BE2C (cell line): ENCODE data around the gene PTPN11.
"Not testable (repeated sequence)": the region's sequence is repeated elsewhere in the genome, so short reads cannot be mapped to it uniquely, and the experiment has no call there.

Source experiments
- DNase-seq: peaks from one replicate; pipeline ENCODE4 v3.0.0-alpha.2; 2020
- H3K27me3 ChIP-seq: fragments of 250-450 bp; sonication (Bioruptor Pico); 2 replicates; pipeline ENCODE4 v1.5.1; 2020; ENCODE audit warnings: mild to moderate bottlenecking
- H3K36me3 ChIP-seq: fragments of 250-450 bp; sonication (Bioruptor Pico); 2 replicates; pipeline ENCODE4 v1.5.1; 2020; ENCODE audit warnings: mild to moderate bottlenecking
- H3K4me1 ChIP-seq: fragments of 250-450 bp; sonication (Bioruptor Pico); 2 replicates; pipeline ENCODE4 v1.5.1; 2020
- H3K4me3 ChIP-seq: 2 replicates; pipeline ENCODE4 v1.5.1; 2011; ENCODE audit warnings: low read depth, low read length
- H3K9me3 ChIP-seq: fragments of 250-450 bp; sonication (Bioruptor Pico); 2 replicates; pipeline ENCODE4 v1.5.1; 2020
- TF ChIP-seq, protein P1 (sequence below): IDR thresholded peaks from 2 replicates; pipeline ENCODE4 v1.5.1; 2012; ENCODE audit warnings: mild to moderate bottlenecking, low read depth, low read length

Gene PTPN11

DNA sequence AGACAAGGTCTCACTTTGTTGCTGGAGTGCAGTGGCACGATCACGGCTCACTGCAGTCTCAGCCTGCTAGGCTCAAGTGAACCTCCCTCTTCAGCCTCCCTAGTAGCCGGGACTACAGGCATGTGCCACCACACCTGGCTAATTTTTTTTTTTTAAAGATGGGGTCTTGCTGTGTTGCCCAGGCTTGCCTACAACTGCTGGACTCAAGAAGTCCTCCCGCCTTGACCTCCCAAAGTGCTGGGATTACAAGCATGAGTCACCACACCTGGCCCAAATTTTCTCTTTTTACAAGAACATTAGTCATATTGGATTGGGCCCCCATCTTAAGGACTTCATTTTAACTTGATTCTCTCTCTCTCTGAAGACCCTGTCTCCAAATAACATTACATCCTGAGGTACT lies 29.5 kb upstream of the PTPN11 start:
- Histone ChIP-seq H3K4me1 (peaks cover 5% of the 10 kb centered on the region; the same call in 1 of the 2 replicates), H3K27me3 (no peaks in the 10 kb centered on the region), H3K36me3 (no peaks in the 10 kb centered on the region), H3K9me3 (no peaks in the 10 kb centered on the region; the same call in 1 of the 2 replicates), H3K4me3 (no peak overlapping the region)
- no peak for DNase-seq
- TF ChIP-seq, protein P1, sequence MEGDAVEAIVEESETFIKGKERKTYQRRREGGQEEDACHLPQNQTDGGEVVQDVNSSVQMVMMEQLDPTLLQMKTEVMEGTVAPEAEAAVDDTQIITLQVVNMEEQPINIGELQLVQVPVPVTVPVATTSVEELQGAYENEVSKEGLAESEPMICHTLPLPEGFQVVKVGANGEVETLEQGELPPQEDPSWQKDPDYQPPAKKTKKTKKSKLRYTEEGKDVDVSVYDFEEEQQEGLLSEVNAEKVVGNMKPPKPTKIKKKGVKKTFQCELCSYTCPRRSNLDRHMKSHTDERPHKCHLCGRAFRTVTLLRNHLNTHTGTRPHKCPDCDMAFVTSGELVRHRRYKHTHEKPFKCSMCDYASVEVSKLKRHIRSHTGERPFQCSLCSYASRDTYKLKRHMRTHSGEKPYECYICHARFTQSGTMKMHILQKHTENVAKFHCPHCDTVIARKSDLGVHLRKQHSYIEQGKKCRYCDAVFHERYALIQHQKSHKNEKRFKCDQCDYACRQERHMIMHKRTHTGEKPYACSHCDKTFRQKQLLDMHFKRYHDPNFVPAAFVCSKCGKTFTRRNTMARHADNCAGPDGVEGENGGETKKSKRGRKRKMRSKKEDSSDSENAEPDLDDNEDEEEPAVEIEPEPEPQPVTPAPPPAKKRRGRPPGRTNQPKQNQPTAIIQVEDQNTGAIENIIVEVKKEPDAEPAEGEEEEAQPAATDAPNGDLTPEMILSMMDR: no peak

DNA sequence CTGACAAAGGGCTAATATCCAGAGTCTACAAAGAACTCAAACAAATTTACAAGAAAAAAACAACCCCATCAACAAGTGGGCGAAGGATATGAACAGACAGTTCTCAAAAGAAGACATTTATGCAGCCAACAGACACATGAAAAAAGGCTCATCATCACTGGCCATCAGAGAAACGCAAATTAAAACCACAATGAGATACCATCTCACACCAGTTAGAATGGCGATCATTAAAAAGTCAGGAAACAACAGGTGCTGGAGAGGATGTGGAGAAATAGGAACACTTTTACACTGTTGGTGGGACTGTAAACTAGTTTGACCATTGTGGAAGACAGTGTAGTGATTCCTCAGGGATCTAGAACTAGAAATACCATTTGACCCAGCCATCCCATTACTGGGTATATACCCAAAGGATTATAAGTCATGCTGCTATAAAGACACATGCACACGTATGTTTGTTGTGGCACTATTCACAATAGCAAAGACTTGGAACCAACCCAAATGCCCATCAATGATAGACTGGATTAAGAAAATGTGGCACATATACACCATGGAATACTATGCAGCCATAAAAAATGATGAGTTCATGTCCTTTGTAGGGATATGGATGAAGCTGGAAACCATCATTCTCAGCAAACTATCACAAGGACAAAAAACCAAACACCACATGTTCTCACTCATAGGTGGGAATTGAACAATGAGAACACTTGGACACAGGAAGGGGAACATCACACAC lies 28.7 kb upstream of the PTPN11 start:
- H3K9me3 ChIP-seq, H3K4me1 ChIP-seq, H3K27me3 ChIP-seq, DNase-seq, H3K4me3 ChIP-seq, H3K36me3 ChIP-seq: not testable (repeated sequence)

DNA sequence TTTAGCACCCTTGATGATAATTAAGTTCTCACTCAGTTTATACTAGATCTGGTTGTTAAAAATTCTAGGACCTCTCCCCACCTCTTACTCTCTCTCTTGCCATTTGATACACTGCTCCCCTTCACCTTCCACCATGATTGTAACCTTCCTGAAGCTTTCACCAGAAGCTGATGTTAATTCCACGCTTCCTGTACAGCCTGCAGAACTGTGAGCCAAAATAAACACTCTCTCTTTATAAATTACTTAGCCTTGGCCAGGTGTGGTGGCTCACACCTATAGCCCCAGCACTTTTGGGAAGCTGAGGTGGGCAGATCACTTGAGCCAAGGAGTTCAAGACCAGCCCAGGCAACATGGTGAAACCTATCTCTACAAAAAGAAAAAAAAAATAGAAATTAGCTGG lies 25.4 kb upstream of the PTPN11 start:
- TF ChIP-seq, protein P1: no peak
- Histone ChIP-seq H3K4me3 (no peak overlapping the region), H3K9me3 (no peaks in the 10 kb centered on the region; the same call in 1 of the 2 replicates), H3K4me1 (no peaks in the 10 kb centered on the region), H3K27me3 (no peaks in the 10 kb centered on the region), H3K36me3 (no peaks in the 10 kb centered on the region)
- no peak for DNase-seq

DNA sequence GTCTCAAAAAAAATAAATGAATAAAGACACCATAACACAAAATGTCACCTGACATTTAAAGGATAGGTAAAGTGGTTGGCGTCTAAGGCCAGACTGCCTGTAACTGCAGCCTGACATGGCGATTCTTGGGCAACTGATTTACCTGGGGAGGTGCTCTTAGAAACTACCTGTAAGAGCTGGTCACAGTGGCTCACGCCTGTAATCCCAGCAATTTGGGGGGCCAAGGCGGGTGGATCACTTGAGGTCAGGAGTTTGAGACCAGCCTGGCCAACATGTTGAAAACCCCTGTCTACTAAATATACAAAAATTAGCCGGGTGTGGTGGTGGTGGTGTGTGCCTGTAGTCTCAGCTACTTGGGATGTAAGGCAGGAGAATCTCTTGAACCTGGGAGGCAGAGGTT lies 17.7 kb upstream of the PTPN11 start:
- no peak for DNase-seq
- Histone ChIP-seq H3K36me3 (peaks cover 21% of the 10 kb centered on the region), H3K4me1 (no peaks in the 10 kb centered on the region), H3K9me3 (no peaks in the 10 kb centered on the region), H3K27me3 (no peaks in the 10 kb centered on the region), H3K4me3 (no peak overlapping the region)
- TF ChIP-seq, protein P1: no peak

DNA sequence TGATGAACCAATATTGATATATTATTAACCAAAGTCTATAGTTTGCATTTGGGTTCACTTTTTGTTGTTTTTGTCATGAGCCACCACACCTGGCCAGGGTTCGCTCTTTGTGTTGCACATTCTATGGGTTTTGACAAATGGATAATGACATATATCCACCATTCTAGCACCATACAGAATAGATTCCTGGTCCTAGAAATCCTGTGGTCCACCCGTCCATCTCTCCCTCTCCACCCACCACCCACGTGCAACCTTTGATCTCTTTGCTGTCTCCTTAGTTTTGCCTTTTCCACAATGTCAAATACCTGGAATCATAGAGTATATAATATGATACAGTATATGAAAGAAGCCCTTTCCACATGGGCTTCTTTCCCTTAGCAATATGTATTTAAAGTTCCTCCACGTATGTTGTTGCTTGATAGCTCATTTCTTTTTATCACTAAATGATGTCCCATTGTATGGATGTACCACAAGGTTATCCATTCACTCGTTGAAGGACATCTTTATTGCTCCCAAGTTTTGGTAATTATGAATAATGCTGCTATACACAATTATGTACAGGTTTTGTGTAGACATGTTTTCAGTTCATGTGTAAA lies 16.7 kb upstream of the PTPN11 start:
- H3K4me3 ChIP-seq: no peak overlapping the region

GRCh38 chr12:112406519-112407488 lies 11.9 kb upstream of the PTPN11 start:
- Histone ChIP-seq H3K27me3 (no peaks in the 10 kb centered on the region), H3K9me3 (no peaks in the 10 kb centered on the region), H3K4me1 (peaks cover 8% of the 10 kb centered on the region; the same call in 1 of the 2 replicates), H3K4me3 (peak overlapping the region; percentile 74), H3K36me3 (peaks cover 51% of the 10 kb centered on the region)
- no peak for DNase-seq
- TF ChIP-seq, protein P1: no peak

More for the DNA sequence above, 16.7 kb upstream of the PTPN11 start:
- Histone ChIP-seq H3K9me3 (no peaks in the 10 kb centered on the region), H3K4me1 (peaks cover 4% of the 10 kb centered on the region; the same call in 1 of the 2 replicates), H3K27me3 (no peaks in the 10 kb centered on the region), H3K36me3 (peaks cover 31% of the 10 kb centered on the region)
- DNase-seq: no peak
- TF ChIP-seq, protein P1: no peak

DNA sequence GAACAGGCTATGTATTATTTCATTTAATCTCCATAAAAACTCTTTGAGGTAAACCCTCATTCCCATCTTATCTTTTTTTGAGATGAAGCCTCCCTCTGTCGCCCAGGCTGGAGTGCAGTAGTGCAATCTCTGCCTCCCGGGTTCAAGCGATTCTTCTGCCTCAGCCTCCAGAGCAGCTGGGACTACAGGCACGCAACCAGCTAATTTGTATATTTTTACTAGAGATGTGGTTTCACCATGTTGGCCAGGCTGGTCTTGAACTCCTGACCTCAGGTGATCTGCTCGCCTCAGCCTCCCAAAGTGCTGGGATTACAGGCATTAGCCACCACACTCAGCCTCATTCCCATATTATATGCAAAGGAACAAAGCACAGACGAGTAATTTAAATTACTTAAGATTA lies 11.1 kb upstream of the PTPN11 start:
- peak overlapping the region; percentile 74 for H3K4me3 ChIP-seq
- not testable (repeated sequence) for DNase-seq, H3K27me3 ChIP-seq, H3K9me3 ChIP-seq, H3K4me1 ChIP-seq
- H3K36me3 ChIP-seq: peaks cover 51% of the 10 kb centered on the region
